HUES48 (cell line): ENCODE data around the gene SYMPK.
A peak's percentile ranks its signal among the peaks of the same experiment; 100 is the strongest.

Source experiments
- H3K27ac ChIP-seq: one replicate; pipeline ENCODE4 v1.7.0; 2013; ENCODE audit warnings: low read depth, low read length, inconsistent platforms
- H3K27me3 ChIP-seq: 2 replicates; pipeline ENCODE4 v1.6.1; 2013; ENCODE audit warnings: mild to moderate bottlenecking, low read length; ENCODE audit not compliant: control insufficient read depth, insufficient read depth
- H3K36me3 ChIP-seq: 2 replicates; pipeline ENCODE4 v1.6.1; 2013; ENCODE audit warnings: low read length; ENCODE audit not compliant: control insufficient read depth, insufficient read depth
- H3K4me1 ChIP-seq: 2 replicates; pipeline ENCODE4 v1.6.1; 2013; ENCODE audit warnings: mild to moderate bottlenecking, low read length; ENCODE audit not compliant: control insufficient read depth, insufficient read depth
- H3K4me3 ChIP-seq: 2 replicates; pipeline ENCODE4 v1.5.1; 2013; ENCODE audit warnings: mild to moderate bottlenecking, low read depth, low read length
- H3K9ac ChIP-seq: 2 replicates; pipeline ENCODE4 v1.6.1; 2013; ENCODE audit warnings: mild to moderate bottlenecking, low read depth, low read length, moderate library complexity
- H3K9me3 ChIP-seq: 2 replicates; pipeline ENCODE4 v1.6.1; 2013; ENCODE audit warnings: low read length; ENCODE audit not compliant: control insufficient read depth, insufficient read depth

SYMPK gene

GRCh38 chr19:45884682-45885555 is 22.0 kb upstream of the SYMPK start:
- Histone ChIP-seq H3K4me1 (peaks cover 17% of the 10 kb centered on the region), H3K4me3 (peak overlapping the region; percentile 83), H3K36me3 (no peaks in the 10 kb centered on the region), H3K27me3 (no peaks in the 10 kb centered on the region), H3K9ac (peak overlapping the region; percentile 81; the same call in 1 of the 2 replicates), H3K27ac (peak overlapping the region; percentile 93), H3K9me3 (no peaks in the 10 kb centered on the region)

- Histone ChIP-seq H3K36me3 (no peaks in the 10 kb centered on the region), H3K27me3 (no peaks in the 10 kb centered on the region), H3K4me3 (no peak overlapping the region), H3K27ac (no peak overlapping the region), H3K4me1 (peaks cover 17% of the 10 kb centered on the region), H3K9ac (no peak overlapping the region), H3K9me3 (no peaks in the 10 kb centered on the region)
These were observed 21.1 kb upstream of the SYMPK start for GRCh38 chr19:45883881-45884681.

- H3K27ac ChIP-seq, result no peak overlapping the region
- no peaks in the 10 kb centered on the region for H3K9me3 ChIP-seq
- H3K9ac ChIP-seq, result no peak overlapping the region
- H3K36me3 ChIP-seq, result no peaks in the 10 kb centered on the region
- H3K4me1 ChIP-seq, result peaks cover 17% of the 10 kb centered on the region
- no peaks in the 10 kb centered on the region for H3K27me3 ChIP-seq
- no peak overlapping the region; the same call in 1 of the 2 replicates for H3K4me3 ChIP-seq
These were observed 20.6 kb upstream of the SYMPK start for GRCh38 chr19:45883586-45883880.

GRCh38 chr19:45882652-45883585 is 20.0 kb upstream of the SYMPK start:
- H3K36me3 ChIP-seq, result no peaks in the 10 kb centered on the region
- peak overlapping the region; percentile 42; the same call in 1 of the 2 replicates for H3K9ac ChIP-seq
- H3K4me1 ChIP-seq, result peaks cover 17% of the 10 kb centered on the region
- no peaks in the 10 kb centered on the region for H3K9me3 ChIP-seq
- peak overlapping the region; percentile 66 for H3K4me3 ChIP-seq
- peak overlapping the region; percentile 89 for H3K27ac ChIP-seq
- H3K27me3 ChIP-seq, result no peaks in the 10 kb centered on the region

GRCh38 chr19:45881909-45882528 is 19.1 kb upstream of the SYMPK start:
- Histone ChIP-seq H3K36me3 (no peaks in the 10 kb centered on the region), H3K27me3 (no peaks in the 10 kb centered on the region), H3K27ac (peak overlapping the region; percentile 89), H3K9ac (peak overlapping the region; percentile 35; the same call in 1 of the 2 replicates), H3K4me1 (peaks cover 17% of the 10 kb centered on the region), H3K9me3 (no peaks in the 10 kb centered on the region), H3K4me3 (peak overlapping the region; percentile 66)

GRCh38 chr19:45881082-45881908 is 18.3 kb upstream of the SYMPK start:
- peak overlapping the region; percentile 34 for H3K27ac ChIP-seq
- no peaks in the 10 kb centered on the region for H3K36me3 ChIP-seq
- H3K9me3 ChIP-seq, result no peaks in the 10 kb centered on the region
- peaks cover 19% of the 10 kb centered on the region for H3K4me1 ChIP-seq
- no peaks in the 10 kb centered on the region for H3K27me3 ChIP-seq
- peak overlapping the region; percentile 66 for H3K4me3 ChIP-seq
- H3K9ac ChIP-seq, result no peak overlapping the region

- H3K27ac ChIP-seq, result no peak overlapping the region
These were observed 17.0 kb upstream of the SYMPK start for GRCh38 chr19:45879971-45880370.

GRCh38 chr19:45879055-45879454 is 16.1 kb upstream of the SYMPK start:
- Histone ChIP-seq H3K4me3 (no peak overlapping the region), H3K27ac (no peak overlapping the region), H3K27me3 (no peaks in the 10 kb centered on the region), H3K9ac (no peak overlapping the region), H3K9me3 (no peaks in the 10 kb centered on the region), H3K4me1 (peaks cover 22% of the 10 kb centered on the region), H3K36me3 (no peaks in the 10 kb centered on the region)

More at GRCh38 chr19:45879971-45880370, 17.0 kb upstream of the SYMPK start:
- H3K36me3 ChIP-seq, result no peaks in the 10 kb centered on the region
- H3K9me3 ChIP-seq, result no peaks in the 10 kb centered on the region
- no peak overlapping the region for H3K9ac ChIP-seq
- H3K4me1 ChIP-seq, result peaks cover 22% of the 10 kb centered on the region
- H3K4me3 ChIP-seq, result no peak overlapping the region
- no peaks in the 10 kb centered on the region for H3K27me3 ChIP-seq

GRCh38 chr19:45878043-45878794 is 15.3 kb upstream of the SYMPK start:
- no peak overlapping the region for H3K27ac ChIP-seq
- H3K4me3 ChIP-seq, result no peak overlapping the region
- H3K4me1 ChIP-seq, result peaks cover 22% of the 10 kb centered on the region
- no peaks in the 10 kb centered on the region for H3K9me3 ChIP-seq
- H3K27me3 ChIP-seq, result no peaks in the 10 kb centered on the region
- peaks cover 3% of the 10 kb centered on the region for H3K36me3 ChIP-seq
- no peak overlapping the region for H3K9ac ChIP-seq
